Measurements from ENCODE around the gene UBQLN1. TPM values are rescaled to one million over a fixed set of nuclear protein-coding genes. Genes with fewer than 3 reads are reported as not detected.

The UBQLN1 gene
- total RNA-seq, 1 donor, result 112 TPM

DNA sequence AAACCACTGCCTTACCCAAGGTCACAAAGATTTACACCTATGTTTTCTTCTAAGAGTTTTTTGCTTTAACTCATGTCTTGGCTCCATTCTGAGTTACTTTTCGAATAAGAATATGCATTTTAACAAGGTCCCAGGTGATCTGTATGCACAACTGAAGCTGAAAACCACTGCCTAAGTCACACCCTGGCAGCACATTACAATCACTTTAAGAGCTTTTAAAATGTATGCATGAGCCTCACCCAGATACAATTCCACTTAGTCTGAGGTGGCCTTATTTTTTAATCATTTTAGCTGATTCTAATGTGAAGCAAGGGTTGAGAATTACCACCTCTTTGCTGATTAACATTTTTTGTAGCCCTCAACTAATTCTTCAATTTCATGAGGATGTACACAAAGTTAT is 55.3 kb downstream of the UBQLN1 start:
- no peak for DNase-seq (ENCODE audit: low read depth)
- TF ChIP-seq, protein P1, sequence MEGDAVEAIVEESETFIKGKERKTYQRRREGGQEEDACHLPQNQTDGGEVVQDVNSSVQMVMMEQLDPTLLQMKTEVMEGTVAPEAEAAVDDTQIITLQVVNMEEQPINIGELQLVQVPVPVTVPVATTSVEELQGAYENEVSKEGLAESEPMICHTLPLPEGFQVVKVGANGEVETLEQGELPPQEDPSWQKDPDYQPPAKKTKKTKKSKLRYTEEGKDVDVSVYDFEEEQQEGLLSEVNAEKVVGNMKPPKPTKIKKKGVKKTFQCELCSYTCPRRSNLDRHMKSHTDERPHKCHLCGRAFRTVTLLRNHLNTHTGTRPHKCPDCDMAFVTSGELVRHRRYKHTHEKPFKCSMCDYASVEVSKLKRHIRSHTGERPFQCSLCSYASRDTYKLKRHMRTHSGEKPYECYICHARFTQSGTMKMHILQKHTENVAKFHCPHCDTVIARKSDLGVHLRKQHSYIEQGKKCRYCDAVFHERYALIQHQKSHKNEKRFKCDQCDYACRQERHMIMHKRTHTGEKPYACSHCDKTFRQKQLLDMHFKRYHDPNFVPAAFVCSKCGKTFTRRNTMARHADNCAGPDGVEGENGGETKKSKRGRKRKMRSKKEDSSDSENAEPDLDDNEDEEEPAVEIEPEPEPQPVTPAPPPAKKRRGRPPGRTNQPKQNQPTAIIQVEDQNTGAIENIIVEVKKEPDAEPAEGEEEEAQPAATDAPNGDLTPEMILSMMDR (IDR thresholded peaks at IDR 0.05; ENCODE audit: insufficient read depth, low read length), result no peak
- H3K4me3 ChIP-seq (ENCODE audit: low read depth, low read length), result no peak overlapping the region

DNA sequence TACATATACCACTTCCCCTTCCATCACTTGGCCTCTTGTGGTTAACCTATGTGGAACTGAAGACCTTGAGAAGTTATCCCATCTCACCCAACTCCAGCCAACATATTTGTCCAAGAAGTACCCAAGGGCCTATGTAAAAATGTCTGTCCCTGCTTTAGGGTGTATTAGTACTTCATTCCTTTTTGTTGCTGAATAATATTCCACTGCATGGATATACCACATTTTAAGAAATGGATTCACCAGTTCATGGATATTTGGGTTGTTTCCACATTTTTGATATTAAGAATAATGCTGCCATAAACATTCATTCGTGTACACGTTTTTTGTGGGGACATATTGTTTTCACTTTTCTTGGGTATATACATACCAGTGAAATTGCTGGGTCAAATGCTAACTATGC is 56.2 kb downstream of the UBQLN1 start:
- DNase-seq (ENCODE audit: low read depth), result no peak
- H3K4me3 ChIP-seq (ENCODE audit: low read depth, low read length), result no peak overlapping the region
- TF ChIP-seq, protein P1 (IDR thresholded peaks at IDR 0.05; ENCODE audit: insufficient read depth, low read length), result no peak

DNA sequence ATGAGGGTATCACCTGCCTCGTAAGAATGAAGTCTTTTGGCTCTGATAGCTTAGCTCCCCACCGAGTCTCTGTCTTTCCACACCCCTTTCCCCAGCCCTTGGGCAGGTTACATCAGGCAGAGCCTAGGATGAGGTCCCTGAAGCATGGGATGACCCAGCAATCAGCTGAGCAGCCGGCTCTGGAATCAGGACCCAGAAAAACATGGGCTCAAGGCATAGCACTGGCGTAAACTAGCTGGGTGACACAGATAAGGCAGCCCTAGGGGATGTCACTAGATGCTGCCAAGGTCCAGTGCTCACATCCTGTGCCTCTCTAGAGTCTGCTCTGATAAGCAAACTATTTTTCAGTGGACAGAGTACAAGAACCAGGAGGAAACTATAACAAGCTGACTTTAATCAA is 58.2 kb downstream of the UBQLN1 start:
- TF ChIP-seq, protein P1 (IDR thresholded peaks at IDR 0.05; ENCODE audit: insufficient read depth, low read length), result no peak
- no peak for DNase-seq (ENCODE audit: low read depth)
- no peak overlapping the region for H3K4me3 ChIP-seq (ENCODE audit: low read depth, low read length)

DNA sequence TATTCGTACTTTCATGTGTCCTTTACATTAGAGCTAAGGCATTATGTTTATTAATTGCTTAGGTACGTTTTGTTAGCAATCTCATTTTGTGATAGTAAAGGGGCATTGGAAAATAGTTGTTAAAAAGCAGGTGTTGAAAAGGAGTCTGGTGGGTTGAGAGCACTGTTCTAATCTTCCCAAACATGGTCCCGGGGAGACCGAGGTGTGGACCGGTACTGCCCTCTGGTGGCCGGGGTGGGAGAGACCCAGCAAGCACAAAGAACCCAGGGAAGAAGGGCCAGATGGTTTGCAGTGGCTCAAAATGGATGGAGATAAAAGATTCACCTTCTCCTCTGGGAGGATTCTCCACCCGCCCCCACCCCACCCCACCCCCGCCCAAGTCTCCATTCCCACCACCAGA is 58.7 kb downstream of the UBQLN1 start:
- H3K4me3 ChIP-seq (ENCODE audit: low read depth, low read length), result no peak overlapping the region
- TF ChIP-seq, protein P1 (IDR thresholded peaks at IDR 0.05; ENCODE audit: insufficient read depth, low read length), result peak; percentile 84
- peak; percentile 48 for DNase-seq (ENCODE audit: low read depth)

DNA sequence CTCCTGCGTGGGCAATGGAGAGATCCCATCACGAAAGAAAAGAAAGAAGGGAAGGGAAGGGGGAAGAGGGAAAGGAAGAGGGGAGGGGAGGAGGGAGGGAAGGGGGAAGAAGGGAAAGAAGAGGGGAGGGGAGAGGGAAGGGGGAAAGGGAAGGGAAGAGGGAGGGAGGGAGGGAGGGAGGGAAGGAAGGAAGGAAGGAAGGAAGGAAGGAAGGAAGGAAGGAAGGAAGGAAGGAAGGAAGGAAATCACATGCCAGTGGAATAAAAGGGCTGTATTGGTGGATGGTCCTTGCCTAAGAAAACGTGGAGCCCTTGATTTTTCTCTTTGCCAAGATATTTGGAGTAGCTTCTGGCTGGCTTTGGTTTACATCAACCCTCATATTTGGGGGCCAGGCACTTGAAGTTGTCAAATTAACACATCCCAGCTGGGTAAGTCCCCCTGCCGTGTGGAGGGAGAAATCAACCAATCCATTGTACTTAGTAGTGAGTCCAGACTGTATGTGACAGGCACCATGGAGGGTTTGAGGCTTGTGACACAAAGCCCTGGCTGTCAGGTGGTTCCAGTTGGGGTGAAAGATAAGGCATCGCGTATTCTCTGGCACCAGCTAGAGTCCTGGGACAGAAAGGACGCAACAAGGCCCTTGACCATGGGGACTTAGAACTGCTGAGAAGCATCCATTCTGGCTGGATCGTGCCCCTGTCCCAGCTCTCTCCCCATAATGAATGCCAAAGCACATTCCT is 61.1 kb downstream of the UBQLN1 start:
- no peak for DNase-seq (ENCODE audit: low read depth)
- H3K4me3 ChIP-seq (ENCODE audit: low read depth, low read length), result no peak overlapping the region
- TF ChIP-seq, protein P1 (IDR thresholded peaks at IDR 0.05; ENCODE audit: insufficient read depth, low read length), result no peak

DNA sequence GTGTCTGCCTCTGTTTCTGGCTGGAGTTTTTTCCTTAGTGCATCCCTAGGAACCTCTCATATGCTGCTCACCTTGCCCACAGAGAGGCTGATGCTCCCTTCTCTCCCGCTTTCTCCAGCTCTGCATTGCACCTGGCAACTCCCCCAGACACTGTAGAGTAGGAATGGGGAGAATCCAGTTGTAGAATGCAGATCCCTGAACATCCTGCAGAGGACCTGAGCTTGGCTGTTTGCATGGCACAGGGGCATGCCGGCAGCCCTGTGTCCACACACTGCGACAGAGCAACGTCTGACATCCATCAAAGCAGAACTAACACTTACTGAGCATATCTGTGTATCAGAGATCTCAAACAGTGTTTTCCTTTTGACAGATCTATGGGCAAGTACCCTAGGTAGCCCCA is 65.0 kb downstream of the UBQLN1 start:
- TF ChIP-seq, protein P1 (IDR thresholded peaks at IDR 0.05; ENCODE audit: insufficient read depth, low read length), result no peak
- H3K4me3 ChIP-seq (ENCODE audit: low read depth, low read length), result no peak overlapping the region
- DNase-seq (ENCODE audit: low read depth), result no peak

DNA sequence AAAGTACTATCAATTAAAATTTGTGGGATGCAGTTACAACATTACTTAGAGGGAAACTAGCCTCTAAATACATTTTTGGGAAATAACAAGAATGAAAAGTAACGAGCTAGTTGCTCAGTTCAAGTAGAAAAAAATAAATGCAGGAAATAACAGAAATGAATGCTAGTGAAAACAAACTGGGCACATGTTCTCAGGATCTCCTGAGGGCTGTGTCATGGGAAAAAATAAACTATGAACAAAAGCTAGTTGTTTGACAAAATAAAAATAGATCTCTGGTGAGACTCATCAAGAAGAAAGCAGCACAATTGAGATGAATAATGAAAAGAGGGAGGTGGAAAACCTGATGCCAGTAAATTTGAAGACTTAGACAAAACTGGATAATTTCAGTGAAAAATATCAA is 68.5 kb downstream of the UBQLN1 start:
- no peak overlapping the region for H3K4me3 ChIP-seq (ENCODE audit: low read depth, low read length)
- DNase-seq (ENCODE audit: low read depth), result no peak
- TF ChIP-seq, protein P1 (IDR thresholded peaks at IDR 0.05; ENCODE audit: insufficient read depth, low read length), result no peak
